Caco-2 (cell line): ENCODE data around the gene SLC25A3. TPM values are rescaled to one million over a fixed set of nuclear protein-coding genes. Genes with fewer than 3 reads are reported as not detected.
"Not testable (repeated sequence)": the region's sequence is repeated elsewhere in the genome, so short reads cannot be mapped to it uniquely, and the experiment has no call there.

ENCODE experiments used
- BruUV-seq: library from RNA; stranded (reverse); fragments of 400-500 nt; replicated peaks from 2 replicates; lab custom pipeline; 2021; lab: Mats Ljungman, UMichigan
- CTCF ChIA-PET: fragments of 300-600 bp; sonication (Branson Sonifier 250); formaldehyde crosslinking; loops from one replicate; lab custom pipeline; 2022; ENCODE audit warnings: antibody characterized with exemption; lab: Charles Lee
- POLR2A ChIA-PET: fragments of 300-600 bp; sonication (Branson Sonifier 250); formaldehyde crosslinking; loops from one replicate; lab custom pipeline; 2022; ENCODE audit warnings: antibody characterized with exemption; lab: Charles Lee
- DNase-seq, 2 experiments: peaks; one replicate each; pipeline versions ENCODE4 v3.0.0 to v3.0.0-alpha.2; 2020 to 2022
- H3K27me3 ChIP-seq: replicated peaks from 2 replicates; pipeline ENCODE4 v1.6.0; 2011; ENCODE audit warnings: low read length; ENCODE audit not compliant: control insufficient read depth, insufficient read depth
- H3K36me3 ChIP-seq: 2 replicates; pipeline ENCODE4 v1.5.1; 2011; ENCODE audit warnings: low read length; ENCODE audit not compliant: control insufficient read depth, insufficient read depth
- H3K4me1 ChIP-seq: fragments of 250-450 bp; sonication (Bioruptor Pico); 2 replicates; pipeline ENCODE4 v1.5.1; 2020; ENCODE audit warnings: mild to moderate bottlenecking
- H3K4me3 ChIP-seq: 2 replicates; pipeline ENCODE4 v1.5.1; 2011; ENCODE audit warnings: low read depth, mild to moderate bottlenecking, control low read depth, low read length
- H3K9me3 ChIP-seq: fragments of 250-450 bp; sonication (Bioruptor Pico); 2 replicates; pipeline ENCODE4 v1.5.1; 2020; ENCODE audit warnings: mild to moderate bottlenecking, moderate library complexity
- H3K27ac Mint-ChIP-seq: one replicate; pipeline ENCODE4 v1.8.0; 2022; ENCODE audit warnings: mixed read lengths; ENCODE audit not compliant: unreplicated experiment
- H3K27me3 Mint-ChIP-seq: one replicate; pipeline ENCODE4 v1.8.0; 2022; ENCODE audit warnings: mixed read lengths; ENCODE audit not compliant: insufficient read depth, unreplicated experiment
- H3K36me3 Mint-ChIP-seq: one replicate; pipeline ENCODE4 v1.8.0; 2022; ENCODE audit warnings: mild to moderate bottlenecking, mixed read lengths; ENCODE audit not compliant: insufficient read depth, unreplicated experiment
- H3K4me1 Mint-ChIP-seq: one replicate; pipeline ENCODE4 v1.8.0; 2022; ENCODE audit warnings: low read depth, mixed read lengths; ENCODE audit not compliant: unreplicated experiment
- H3K4me3 Mint-ChIP-seq: one replicate; pipeline ENCODE4 v1.8.0; 2022; ENCODE audit warnings: mild to moderate bottlenecking, moderate library complexity, mixed read lengths; ENCODE audit not compliant: unreplicated experiment
- H3K9me3 Mint-ChIP-seq: one replicate; pipeline ENCODE4 v1.8.0; 2022; ENCODE audit warnings: mixed read lengths; ENCODE audit not compliant: unreplicated experiment
- CTCF ChIP-seq, 2 experiments: fragments of 200-600 bp in 1 of 2; IDR thresholded peaks; 1 replicate in 1 of 2; 2 replicates in 1 of 2; pipeline versions ENCODE4 v1.5.1 to v1.8.0; 2011 to 2022; ENCODE audit warnings: antibody characterized with exemption in 1 of 2, control low read depth in 1 of 2, inconsistent platforms in 1 of 2, low read depth in 1 of 2, low read length in 1 of 2, mild to moderate bottlenecking in 1 of 2, moderate library complexity in 1 of 2; ENCODE audit not compliant: insufficient read depth in 1 of 2, severe bottlenecking in 1 of 2, unreplicated experiment in 1 of 2
- intact Hi-C: fragments of 100-400 bp; cut with micrococcal nuclease; formaldehyde crosslinking; loops from one replicate; pipeline ENCODE4 v1.10.0; 2022; ENCODE audit not compliant: unreplicated experiment
- total RNA-seq: library from RNA; stranded (reverse); gene quantifications from 2 replicates; pipeline ENCODE4 v1.2.3, GENCODE V29; 2022

The SLC25A3 gene
- total RNA-seq, 1 experiment from 2014 or later: 888 TPM

DNA sequence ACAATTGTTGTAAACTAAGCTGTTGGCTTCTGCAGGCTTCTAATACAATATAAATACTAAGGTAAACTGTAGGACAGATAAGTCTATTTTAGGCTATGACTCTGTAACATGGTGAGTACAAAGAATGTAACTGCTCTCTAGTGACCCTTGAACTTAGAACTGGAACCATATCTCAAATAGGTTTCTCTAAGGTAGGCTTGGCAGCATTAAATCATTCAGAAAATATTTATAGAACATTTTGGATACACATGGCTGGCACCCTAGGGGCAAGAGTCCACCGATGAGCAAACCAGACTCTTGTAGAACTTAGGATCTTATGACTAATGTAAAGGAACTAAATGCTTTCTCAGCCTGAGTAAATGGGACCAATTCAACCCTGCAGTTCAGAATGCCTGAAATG is 19.4 kb upstream of the SLC25A3 start:
- CTCF ChIA-PET: interaction anchor here (1.0 kb wide), 1 partner anchor 17 kb away, joined by 4 read pairs; no protein-coding TSS in a partner anchor
- Histone ChIP-seq H3K27me3 (no peaks in the 10 kb centered on the region), H3K4me1 (peaks cover 58% of the 10 kb centered on the region), H3K4me3 (no peak overlapping the region), H3K36me3 (no peaks in the 10 kb centered on the region), H3K9me3 (0 out of 2 replicates have a peak, but pooled peaks cover 4% of the 10 kb centered on the region)
- H3K9me3 Mint-ChIP-seq: no peaks in the 10 kb centered on the region
- H3K27ac Mint-ChIP-seq: peak overlapping the region; percentile 93
- peak overlapping the region; percentile 50 for H3K4me3 Mint-ChIP-seq
- POLR2A ChIA-PET: interaction anchor here (2.3 kb wide), 1 partner anchor 19 kb away, joined by 6 read pairs; the partner anchor contains the start of gene SLC25A3
- peak; percentile 66 to 80 for DNase-seq
- no peak for TF ChIP-seq CTCF (IDR thresholded peaks at IDR 0.05; ENCODE audit: insufficient read depth in 1 of 2, low read depth in 1 of 2, low read length in 1 of 2, severe bottlenecking in 1 of 2, unreplicated experiment in 1 of 2)
- intact Hi-C loops: loop anchor here (1.0 kb wide), 1 partner anchor 19 kb away; the partner anchor contains the start of gene SLC25A3
- H3K4me1 Mint-ChIP-seq: no peaks in the 10 kb centered on the region
- no peaks in the 10 kb centered on the region for H3K27me3 Mint-ChIP-seq
- H3K36me3 Mint-ChIP-seq: no peaks in the 10 kb centered on the region
- no TSS peak for BruUV-seq

GRCh38 chr12:98575013-98575412 is 18.5 kb upstream of the SLC25A3 start:
- Mint-ChIP-seq H3K27ac (peak overlapping the region; percentile 93), H3K9me3 (no peaks in the 10 kb centered on the region), H3K4me3 (no peak overlapping the region), H3K36me3 (no peaks in the 10 kb centered on the region), H3K4me1 (peaks cover 6% of the 10 kb centered on the region), H3K27me3 (no peaks in the 10 kb centered on the region)
- Histone ChIP-seq H3K27me3 (no peaks in the 10 kb centered on the region), H3K9me3 (no peaks in the 10 kb centered on the region), H3K4me3 (no peak overlapping the region), H3K36me3 (no peaks in the 10 kb centered on the region), H3K4me1 (peaks cover 63% of the 10 kb centered on the region)
- ChIA-PET CTCF (interaction anchor here (0.6 to 1.5 kb wide), 5 partner anchors 8 to 182 kb away, joined by 4 to 14 read pairs (median 5); partner anchors contain the start of gene SLC25A3), POLR2A (interaction anchor here (1.2 kb wide), 1 partner anchor 18 kb away, joined by 16 read pairs; the partner anchor contains the start of gene SLC25A3)
- TF ChIP-seq CTCF (IDR thresholded peaks at IDR 0.05; ENCODE audit: insufficient read depth in 1 of 2, low read depth in 1 of 2, low read length in 1 of 2, severe bottlenecking in 1 of 2, unreplicated experiment in 1 of 2): no peak
- intact Hi-C loops: no loop called here
- no TSS peak for BruUV-seq
- DNase-seq: no peak

GRCh38 chr12:98576795-98577194 is 16.7 kb upstream of the SLC25A3 start:
- CTCF ChIA-PET: interaction anchor here (2.6 kb wide), 1 partner anchor 10 kb away, joined by 8 read pairs; no protein-coding TSS in a partner anchor

More at GRCh38 chr12:98576795-98577194, 16.7 kb upstream of the SLC25A3 start:
- H3K9me3 ChIP-seq, H3K4me1 Mint-ChIP-seq, H3K4me3 Mint-ChIP-seq, POLR2A ChIA-PET, H3K36me3 Mint-ChIP-seq, intact Hi-C loops, H3K4me3 ChIP-seq, DNase-seq, H3K36me3 ChIP-seq, BruUV-seq, H3K27me3 ChIP-seq, H3K27ac Mint-ChIP-seq, H3K9me3 Mint-ChIP-seq, H3K27me3 Mint-ChIP-seq: not testable (repeated sequence)
- H3K4me1 ChIP-seq: peaks cover 60% of the 10 kb centered on the region
